ENCODE measurements around the gene VAV3.

VAV3 gene

GRCh38 chr1:107794571-107794970 is 170.4 kb downstream of the VAV3 start:
- no peak for DNase-seq (ENCODE audit: low read depth in 2 of 2)

- DNase-seq (ENCODE audit: low read depth in 2 of 2) = no peak
Observed at GRCh38 chr1:107793896-107794453, 171.0 kb downstream of the VAV3 start.

- DNase-seq (ENCODE audit: low read depth in 2 of 2) = no peak
Observed at GRCh38 chr1:107791348-107791747, 173.6 kb downstream of the VAV3 start.

GRCh38 chr1:107789817-107790524 is 175.0 kb downstream of the VAV3 start:
- DNase-seq (ENCODE audit: low read depth in 2 of 2) = no peak

DNA sequence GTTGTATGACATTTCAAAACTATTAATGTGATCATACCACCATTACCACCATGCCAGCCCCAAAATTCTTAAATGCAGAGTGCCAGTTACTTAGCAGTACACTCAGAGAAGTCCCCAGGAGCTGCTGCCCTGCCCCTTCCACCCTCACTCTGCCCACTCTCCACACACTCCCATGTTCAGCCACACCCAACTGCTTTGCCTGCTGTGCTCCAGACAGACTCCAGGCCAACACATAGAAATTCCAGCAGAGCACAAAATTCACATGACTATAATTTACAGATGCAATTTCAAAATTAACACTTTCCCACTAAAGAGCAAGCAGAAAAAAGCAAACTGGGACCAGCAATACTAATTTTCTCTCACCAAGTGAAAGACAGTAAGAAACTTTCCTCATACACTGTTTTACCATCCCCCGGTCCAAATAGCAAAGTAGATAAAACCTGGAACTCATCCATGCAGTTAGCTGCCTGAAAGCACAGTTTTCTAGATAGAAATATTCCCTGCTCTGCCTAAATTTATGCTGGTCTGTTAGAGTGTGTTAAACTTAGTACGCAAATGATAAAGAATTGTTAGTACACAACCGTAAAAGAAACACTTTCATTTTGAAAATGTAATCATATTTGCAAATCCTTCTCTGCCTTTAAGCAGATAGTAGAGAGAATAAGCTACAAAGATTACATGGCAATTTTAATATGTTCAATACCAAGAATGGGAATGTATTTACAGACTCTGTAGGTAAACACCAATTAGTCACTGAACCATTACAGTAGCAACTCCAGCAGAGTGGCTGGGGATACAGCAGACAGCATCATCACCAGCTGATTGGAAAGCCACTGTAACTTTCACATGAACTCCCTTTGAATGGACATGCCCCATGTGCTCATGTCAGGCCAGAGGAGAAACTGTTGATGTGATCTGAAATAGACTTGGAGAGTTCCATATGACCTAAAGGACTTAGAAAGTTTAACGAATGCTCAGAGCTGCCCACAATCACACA is 176.5 kb downstream of the VAV3 start:
- DNase-seq (ENCODE audit: low read depth in 2 of 2) = no peak

DNA sequence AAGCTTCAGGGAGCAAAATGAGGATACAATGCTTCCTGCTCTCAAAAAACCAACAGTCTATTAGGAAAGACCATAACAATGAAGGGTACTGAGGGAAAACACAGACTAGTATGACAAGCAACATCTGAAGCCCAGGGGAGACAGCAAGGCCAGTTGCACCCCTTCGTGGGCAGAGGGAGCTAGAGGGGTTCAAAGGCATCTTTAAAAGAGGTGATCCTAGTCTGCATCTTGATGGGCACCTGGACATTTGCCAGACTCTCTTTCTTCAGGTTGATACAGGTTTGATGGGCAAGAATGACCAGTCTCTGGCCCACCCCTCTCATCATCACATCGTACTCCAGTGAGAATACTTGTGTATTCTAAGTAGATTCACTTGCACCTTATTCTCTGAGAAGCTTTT is 177.7 kb downstream of the VAV3 start:
- no peak for DNase-seq (ENCODE audit: low read depth in 2 of 2)

DNA sequence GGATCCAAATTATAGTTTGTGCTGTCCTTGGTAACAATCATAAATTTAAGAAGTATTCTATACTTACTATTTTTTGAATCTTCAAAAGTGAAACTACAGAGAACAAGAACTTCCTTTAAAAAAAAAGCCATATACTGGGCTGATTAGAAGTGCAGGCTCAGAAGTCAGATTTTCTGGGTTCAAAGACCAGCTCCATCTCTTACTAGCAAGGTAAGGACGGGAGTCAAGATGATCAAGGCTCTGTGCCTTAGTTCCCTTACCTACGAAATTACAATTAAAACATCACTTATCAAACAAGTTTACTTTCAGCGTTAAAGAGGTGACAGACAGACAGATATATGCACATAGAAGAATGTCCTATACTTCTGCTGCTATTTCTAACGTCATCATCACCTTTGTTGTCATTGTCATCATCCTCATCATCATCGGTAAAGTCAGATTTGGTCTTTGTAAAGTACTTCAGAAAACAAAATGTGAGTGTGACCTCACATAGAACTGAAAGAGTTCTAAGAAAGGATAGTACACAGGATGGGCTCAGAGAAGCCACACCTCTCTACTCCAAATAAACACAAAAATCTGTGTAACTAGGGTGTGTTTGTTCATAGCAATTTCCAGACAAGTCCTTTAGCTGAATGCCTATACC is 178.7 kb downstream of the VAV3 start:
- DNase-seq (ENCODE audit: low read depth in 2 of 2) = no peak

- DNase-seq (ENCODE audit: low read depth in 2 of 2) = no peak
Observed at GRCh38 chr1:107785496-107786202, 179.3 kb downstream of the VAV3 start.

DNA sequence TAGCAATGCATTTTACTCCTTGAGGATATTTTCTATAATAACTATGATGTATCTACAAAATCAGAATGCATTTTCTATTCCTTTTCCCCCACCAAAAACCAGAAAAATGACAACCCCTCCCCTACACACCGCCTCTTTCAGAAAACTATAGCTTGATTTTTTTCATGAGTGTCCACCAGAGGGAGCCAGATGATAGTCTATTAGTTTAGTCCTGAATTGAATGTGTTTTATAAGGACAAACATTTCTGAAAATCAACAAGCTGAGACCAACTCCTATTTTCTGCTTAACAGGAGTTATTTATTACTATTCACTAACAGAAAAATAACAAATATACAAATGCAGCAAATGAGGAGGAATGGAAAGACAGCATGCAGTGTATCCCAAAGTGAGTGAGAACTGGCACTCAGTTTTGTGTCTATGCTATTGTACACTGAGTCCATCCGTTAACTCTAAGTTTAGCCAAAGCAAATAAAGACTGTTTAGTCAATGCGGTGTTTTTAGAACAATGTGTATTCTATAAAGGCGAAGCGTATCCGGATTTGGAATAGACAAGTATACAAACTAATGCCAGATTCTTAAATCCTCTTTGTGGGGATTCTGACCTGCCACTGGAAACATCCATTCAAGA is 182.6 kb downstream of the VAV3 start:
- DNase-seq (ENCODE audit: low read depth in 2 of 2) = no peak

GRCh38 chr1:107781245-107781644 is 183.7 kb downstream of the VAV3 start:
- no peak for DNase-seq (ENCODE audit: low read depth in 2 of 2)

- no peak for DNase-seq (ENCODE audit: low read depth in 2 of 2)
Observed at GRCh38 chr1:107777664-107778047, 187.3 kb downstream of the VAV3 start.

DNA sequence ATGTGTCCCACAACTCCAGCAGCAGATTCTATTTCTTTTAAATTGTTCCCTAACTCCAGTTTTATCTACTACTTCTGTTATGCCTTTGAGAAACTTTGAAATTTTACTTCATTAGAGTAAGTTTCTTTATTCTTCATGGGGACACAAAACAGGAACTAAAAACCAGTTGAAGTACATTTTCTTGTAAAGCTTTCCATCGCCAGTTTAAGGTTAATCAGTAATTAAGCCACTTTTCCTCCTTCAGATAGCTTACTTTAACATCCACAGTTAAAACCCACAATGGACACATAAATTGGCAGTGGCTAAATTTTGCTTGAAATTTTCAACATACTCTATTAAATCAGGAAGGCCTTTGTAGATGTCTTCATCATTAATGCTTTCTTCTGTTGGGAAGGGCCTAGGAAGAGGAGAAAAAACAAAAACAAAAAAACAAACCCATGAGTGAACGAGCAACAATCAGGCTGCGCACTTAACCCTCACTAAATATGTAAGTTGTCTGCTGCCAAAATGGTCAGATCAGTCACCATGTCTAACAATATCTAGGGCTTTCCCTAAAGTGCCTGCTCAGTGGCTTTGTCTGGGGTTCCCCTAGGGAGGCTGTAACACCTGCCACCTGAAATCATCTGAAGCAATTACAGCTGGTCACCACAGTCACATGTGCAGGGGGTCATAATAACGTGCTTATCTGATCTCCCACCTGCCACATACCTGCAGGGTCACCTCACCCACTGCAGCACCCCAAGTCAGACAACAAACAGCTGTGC is 187.9 kb downstream of the VAV3 start:
- DNase-seq (ENCODE audit: low read depth in 2 of 2) = no peak

GRCh38 chr1:107771377-107771776 is 193.6 kb downstream of the VAV3 start:
- no peak for DNase-seq (ENCODE audit: low read depth in 2 of 2)

GRCh38 chr1:107767156-107767582 is 197.8 kb downstream of the VAV3 start:
- DNase-seq (ENCODE audit: low read depth in 2 of 2) = no peak

DNA sequence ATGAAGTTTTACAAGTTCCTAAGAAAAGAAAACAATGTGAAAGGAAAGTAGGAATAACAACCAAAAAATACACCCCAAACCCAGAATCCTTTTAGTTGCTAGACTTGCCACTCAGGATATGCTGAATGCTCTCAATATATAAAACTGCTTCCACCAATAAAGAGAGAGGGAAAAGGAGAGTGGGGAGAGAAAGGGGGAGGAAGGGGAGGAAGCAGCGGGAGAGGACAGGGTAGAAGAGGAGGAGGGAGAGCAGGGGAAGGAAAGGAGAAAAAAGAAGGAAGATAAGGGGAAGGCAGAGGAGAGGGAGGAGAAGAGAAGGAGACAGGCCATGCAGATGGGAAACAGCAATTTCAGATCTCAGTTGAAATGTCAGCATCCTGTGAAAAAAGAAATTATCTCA is 198.4 kb downstream of the VAV3 start:
- no peak for DNase-seq (ENCODE audit: low read depth in 2 of 2)

DNA sequence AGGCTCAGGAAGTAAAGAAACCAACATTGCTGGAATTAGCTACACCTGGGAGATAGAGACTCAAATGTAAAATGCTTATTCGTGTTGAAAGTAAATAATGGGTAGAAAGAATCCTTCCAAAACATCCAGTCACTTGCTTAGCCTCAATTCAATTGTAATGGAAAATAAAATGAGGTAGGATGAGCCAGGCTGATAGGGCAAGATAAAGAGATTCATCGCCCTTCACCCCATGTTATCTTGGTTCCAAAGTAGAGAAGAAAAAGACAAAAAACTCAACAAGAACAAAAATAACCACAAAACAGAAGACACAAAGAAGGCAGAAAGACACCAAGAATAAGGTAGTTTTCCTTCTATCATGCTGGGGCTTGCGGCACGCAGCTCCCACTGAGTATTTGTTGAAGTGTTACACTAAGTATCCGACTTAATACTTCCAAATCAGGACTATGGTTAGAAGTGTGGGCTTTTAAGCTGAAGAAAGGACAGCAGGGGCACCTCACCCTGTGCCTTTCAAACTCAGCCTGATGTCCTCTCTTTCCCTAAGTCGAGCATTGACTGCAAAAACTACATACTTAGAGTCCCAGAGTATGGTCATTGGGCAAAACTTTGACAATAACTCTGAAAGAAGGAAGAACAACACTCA is 202.1 kb downstream of the VAV3 start:
- DNase-seq (ENCODE audit: low read depth in 2 of 2) = no peak

DNA sequence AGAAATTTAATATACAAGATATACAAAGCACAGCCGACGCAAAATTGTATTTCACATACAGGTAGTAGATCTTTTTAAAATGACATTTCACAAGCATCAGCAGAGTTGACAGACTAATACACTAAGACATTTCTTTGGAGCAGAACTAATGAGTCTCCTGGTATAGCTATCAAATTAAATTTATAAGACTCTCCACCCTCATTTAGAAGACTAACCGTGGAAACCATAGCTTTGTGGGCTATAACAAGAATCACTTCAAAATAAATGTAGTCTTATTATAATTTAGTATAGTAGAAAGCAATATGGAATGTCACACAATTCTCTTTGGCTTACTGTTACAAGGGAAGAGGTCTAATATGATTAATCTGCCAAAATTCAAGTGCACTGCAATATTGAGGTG is 204.9 kb downstream of the VAV3 start:
- DNase-seq (ENCODE audit: low read depth in 2 of 2) = no peak

DNA sequence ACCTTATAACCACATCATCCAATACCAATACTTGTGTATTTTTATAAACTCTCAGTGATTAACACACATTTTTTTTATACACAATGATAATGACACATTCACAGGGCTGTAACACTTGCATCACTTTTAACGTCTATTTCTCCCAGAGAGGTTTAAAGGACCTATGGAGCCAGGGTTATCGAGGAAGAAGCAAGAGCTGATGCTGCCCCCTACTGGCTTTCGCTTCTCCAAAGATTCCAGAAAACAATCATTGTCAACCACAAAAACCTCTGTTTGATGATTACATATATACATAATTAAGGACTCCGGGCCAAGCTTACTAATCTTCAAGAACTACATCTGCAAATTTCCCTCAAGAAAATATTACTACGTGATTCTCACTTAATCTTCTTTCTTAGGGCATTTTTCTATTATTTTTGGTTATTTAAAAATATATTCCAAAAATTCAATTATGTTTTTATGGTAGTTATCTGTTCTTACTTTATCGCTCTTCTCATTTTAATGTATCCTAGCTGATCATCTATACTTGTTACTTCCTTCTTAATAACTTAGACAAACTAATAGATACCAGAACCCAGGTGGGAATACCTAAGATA is 214.5 kb downstream of the VAV3 start:
- DNase-seq (ENCODE audit: low read depth in 2 of 2) = no peak

GRCh38 chr1:107748531-107748930 is 216.4 kb downstream of the VAV3 start:
- DNase-seq (ENCODE audit: low read depth in 2 of 2) = no peak

Measured in stimulated activated CD8-positive, alpha-beta memory T cell treated with anti-CD3 and anti-CD28 coated beads, Interleukin-7, amount 100 ng/mL, for 1 hour (primary cell).